ES-I3 (cell line): ENCODE data around the gene PTPRG.

ENCODE experiments used
- H3K36me3 ChIP-seq: 2 replicates; pipeline ENCODE4 v1.6.1; 2013; ENCODE audit warnings: mild to moderate bottlenecking, low read length, control low read depth, moderate library complexity; ENCODE audit not compliant: insufficient read depth
- H3K4me1 ChIP-seq: 2 replicates; pipeline ENCODE4 v1.6.1; 2013; ENCODE audit warnings: mild to moderate bottlenecking, control low read depth, low read length; ENCODE audit not compliant: insufficient read depth
- H3K9ac ChIP-seq: 2 replicates; pipeline ENCODE4 v1.6.1; 2013; ENCODE audit warnings: low read depth, mild to moderate bottlenecking, low read length, moderate library complexity
- H3K9me3 ChIP-seq: 2 replicates; pipeline ENCODE4 v1.6.1; 2013; ENCODE audit warnings: mild to moderate bottlenecking, low read length, moderate library complexity; ENCODE audit not compliant: control insufficient read depth, insufficient read depth

Gene PTPRG

GRCh38 chr3:61991706-61992105, 430.3 kb downstream of the PTPRG start:
- no peaks in the 10 kb centered on the region for H3K36me3 ChIP-seq
- no peak overlapping the region for H3K9ac ChIP-seq
- no peaks in the 10 kb centered on the region for H3K9me3 ChIP-seq
- no peaks in the 10 kb centered on the region; the same call in none of the 2 replicates for H3K4me1 ChIP-seq

GRCh38 chr3:61996366-61996765, 435.0 kb downstream of the PTPRG start:
- Histone ChIP-seq H3K36me3 (no peaks in the 10 kb centered on the region), H3K9me3 (no peaks in the 10 kb centered on the region), H3K9ac (no peak overlapping the region), H3K4me1 (no peaks in the 10 kb centered on the region)

GRCh38 chr3:61997101-61997500, 435.7 kb downstream of the PTPRG start:
- H3K9me3 ChIP-seq, result no peaks in the 10 kb centered on the region

GRCh38 chr3:62003835-62004234, 442.5 kb downstream of the PTPRG start:
- Histone ChIP-seq H3K4me1 (no peaks in the 10 kb centered on the region), H3K36me3 (peaks cover 15% of the 10 kb centered on the region), H3K9ac (no peak overlapping the region), H3K9me3 (no peaks in the 10 kb centered on the region)

More at GRCh38 chr3:61997101-61997500, 435.7 kb downstream of the PTPRG start:
- Histone ChIP-seq H3K4me1 (no peaks in the 10 kb centered on the region), H3K36me3 (no peaks in the 10 kb centered on the region), H3K9ac (no peak overlapping the region)

- no peak overlapping the region for H3K9ac ChIP-seq
- no peaks in the 10 kb centered on the region for H3K4me1 ChIP-seq
- H3K9me3 ChIP-seq, result no peaks in the 10 kb centered on the region; the same call in 1 of the 2 replicates
- peaks cover 15% of the 10 kb centered on the region for H3K36me3 ChIP-seq
Measured at GRCh38 chr3:62007036-62007435, 445.7 kb downstream of the PTPRG start.

- Histone ChIP-seq H3K9ac (no peak overlapping the region), H3K9me3 (no peaks in the 10 kb centered on the region; the same call in 1 of the 2 replicates), H3K4me1 (no peaks in the 10 kb centered on the region), H3K36me3 (no peaks in the 10 kb centered on the region)
Measured at GRCh38 chr3:62010989-62011388, 449.6 kb downstream of the PTPRG start.

GRCh38 chr3:62011666-62012065, 450.3 kb downstream of the PTPRG start:
- Histone ChIP-seq H3K9me3 (no peaks in the 10 kb centered on the region; the same call in 1 of the 2 replicates), H3K9ac (no peak overlapping the region), H3K36me3 (no peaks in the 10 kb centered on the region)

GRCh38 chr3:62013951-62014350, 452.6 kb downstream of the PTPRG start:
- Histone ChIP-seq H3K4me1 (no peaks in the 10 kb centered on the region), H3K36me3 (no peaks in the 10 kb centered on the region)

More at GRCh38 chr3:62011666-62012065, 450.3 kb downstream of the PTPRG start:
- H3K4me1 ChIP-seq, result no peaks in the 10 kb centered on the region

GRCh38 chr3:62015111-62015510, 453.7 kb downstream of the PTPRG start:
- Histone ChIP-seq H3K9ac (no peak overlapping the region), H3K4me1 (no peaks in the 10 kb centered on the region), H3K9me3 (no peaks in the 10 kb centered on the region), H3K36me3 (no peaks in the 10 kb centered on the region)

More at GRCh38 chr3:62013951-62014350, 452.6 kb downstream of the PTPRG start:
- Histone ChIP-seq H3K9ac (no peak overlapping the region), H3K9me3 (no peaks in the 10 kb centered on the region; the same call in 1 of the 2 replicates)

- Histone ChIP-seq H3K4me1 (peaks cover 4% of the 10 kb centered on the region; the same call in 1 of the 2 replicates), H3K9ac (no peak overlapping the region), H3K9me3 (no peaks in the 10 kb centered on the region), H3K36me3 (no peaks in the 10 kb centered on the region)
Measured at GRCh38 chr3:62019906-62020305, 458.5 kb downstream of the PTPRG start.

- Histone ChIP-seq H3K9me3 (no peaks in the 10 kb centered on the region), H3K36me3 (no peaks in the 10 kb centered on the region), H3K9ac (no peak overlapping the region), H3K4me1 (peaks cover 4% of the 10 kb centered on the region; the same call in 1 of the 2 replicates)
Measured at GRCh38 chr3:62020706-62021105, 459.3 kb downstream of the PTPRG start.

- peaks cover 4% of the 10 kb centered on the region; the same call in 1 of the 2 replicates for H3K4me1 ChIP-seq
- no peaks in the 10 kb centered on the region for H3K9me3 ChIP-seq
- H3K36me3 ChIP-seq, result no peaks in the 10 kb centered on the region
Measured at GRCh38 chr3:62022312-62022711, 460.9 kb downstream of the PTPRG start.

GRCh38 chr3:62024882-62025281, 463.5 kb downstream of the PTPRG start:
- Histone ChIP-seq H3K36me3 (no peaks in the 10 kb centered on the region), H3K9me3 (no peaks in the 10 kb centered on the region), H3K9ac (no peak overlapping the region), H3K4me1 (peaks cover 4% of the 10 kb centered on the region; the same call in 1 of the 2 replicates)

More at GRCh38 chr3:62022312-62022711, 460.9 kb downstream of the PTPRG start:
- no peak overlapping the region for H3K9ac ChIP-seq

GRCh38 chr3:62025913-62026312, 464.5 kb downstream of the PTPRG start:
- Histone ChIP-seq H3K36me3 (no peaks in the 10 kb centered on the region), H3K9me3 (no peaks in the 10 kb centered on the region), H3K4me1 (peaks cover 4% of the 10 kb centered on the region; the same call in 1 of the 2 replicates), H3K9ac (no peak overlapping the region)

- H3K9ac ChIP-seq, result no peak overlapping the region
Measured at GRCh38 chr3:62027241-62027640, 465.9 kb downstream of the PTPRG start.

More at GRCh38 chr3:62027241-62027640, 465.9 kb downstream of the PTPRG start:
- no peaks in the 10 kb centered on the region for H3K9me3 ChIP-seq
- H3K36me3 ChIP-seq, result no peaks in the 10 kb centered on the region
- H3K4me1 ChIP-seq, result no peaks in the 10 kb centered on the region
